Fibroblast of skin of abdomen (primary cell): ENCODE results near the gene AMZ1.
"Not testable (repeated sequence)": the region's sequence is repeated elsewhere in the genome, so short reads cannot be mapped to it uniquely, and the experiment has no call there.

Experiments
- DNase-seq: peaks from one replicate; pipeline ENCODE4 v3.0.0-alpha.2; 2013

The AMZ1 gene

GRCh38 chr7:2729031-2729892 lies 41.3 kb downstream of the AMZ1 start:
- no peak for DNase-seq

DNA sequence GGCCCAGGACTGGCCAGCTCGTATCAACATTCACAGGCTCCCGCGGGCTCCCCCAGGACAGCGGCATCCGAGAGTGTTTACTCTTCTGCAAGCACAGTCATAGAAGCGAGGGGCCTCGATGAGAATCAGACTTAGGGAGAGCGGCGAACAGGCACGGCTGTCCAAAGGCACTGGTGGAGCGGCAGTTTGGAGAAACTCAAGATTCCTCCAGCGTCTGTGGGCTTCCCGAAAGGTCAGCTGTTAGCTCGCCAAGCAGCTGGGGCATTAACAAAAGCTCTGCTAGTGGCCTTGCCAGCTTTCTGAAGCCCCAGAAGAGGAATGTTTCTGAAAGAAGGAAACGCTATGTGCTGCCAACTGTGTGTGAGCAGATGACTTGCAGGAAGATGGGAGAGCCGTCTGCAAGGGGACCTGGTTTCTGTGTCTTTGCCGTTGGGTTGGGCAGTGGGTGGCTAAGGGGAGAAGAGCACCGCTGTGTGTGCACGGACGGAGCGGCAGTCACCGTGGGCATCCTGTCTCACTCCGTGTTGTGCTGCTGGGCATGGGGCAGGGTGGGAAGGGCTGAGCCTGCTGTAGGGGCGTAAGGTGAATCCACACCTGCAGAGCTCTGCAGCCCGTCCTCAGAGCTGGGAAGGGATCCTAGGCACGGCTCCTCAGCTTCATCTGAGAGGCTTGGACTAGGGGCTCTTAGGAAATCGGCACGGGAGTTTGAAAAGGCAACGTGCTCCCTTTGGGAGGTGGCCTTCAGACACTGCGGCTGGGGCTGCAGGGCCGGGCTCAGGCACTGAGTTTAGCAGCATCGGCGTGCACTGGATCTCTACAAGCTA lies 42.1 kb downstream of the AMZ1 start:
- no peak for DNase-seq

GRCh38 chr7:2730846-2731770 lies 43.1 kb downstream of the AMZ1 start:
- no peak for DNase-seq

GRCh38 chr7:2732388-2732787 lies 44.4 kb downstream of the AMZ1 start:
- DNase-seq, result no peak

GRCh38 chr7:2732959-2733584 lies 45.1 kb downstream of the AMZ1 start:
- no peak for DNase-seq

DNA sequence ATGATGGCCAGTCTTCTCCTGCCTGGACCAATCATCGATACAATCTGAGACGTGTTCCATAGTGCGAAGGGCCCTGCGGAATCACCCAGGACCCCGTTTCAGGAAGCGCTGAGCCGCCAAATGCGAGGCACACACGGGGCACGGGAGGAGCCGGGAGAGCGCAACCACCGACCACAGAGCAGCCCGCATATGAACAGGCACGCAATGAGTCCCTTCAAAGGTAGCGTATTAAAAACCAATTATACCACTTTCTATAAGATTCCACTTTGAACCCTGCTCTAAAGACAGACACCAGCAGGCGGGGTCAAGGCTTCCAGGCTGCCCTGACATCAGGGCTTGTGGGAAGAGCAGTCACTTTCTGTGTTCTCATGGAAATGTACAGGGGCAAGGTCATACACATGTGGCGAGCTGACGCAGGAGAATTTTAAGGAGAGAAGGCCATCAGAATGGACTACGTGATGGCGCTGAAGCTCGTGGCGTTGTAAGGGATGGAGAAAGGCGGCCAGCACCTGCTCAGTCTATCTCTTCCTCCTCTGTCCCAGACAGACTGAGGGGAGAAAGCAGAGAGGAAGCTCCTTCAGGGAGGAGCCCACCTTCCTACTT lies 46.2 kb downstream of the AMZ1 start:
- DNase-seq, result no peak

- DNase-seq, result peak; percentile 34
These were observed 47.0 kb downstream of the AMZ1 start for GRCh38 chr7:2734751-2735571.

DNA sequence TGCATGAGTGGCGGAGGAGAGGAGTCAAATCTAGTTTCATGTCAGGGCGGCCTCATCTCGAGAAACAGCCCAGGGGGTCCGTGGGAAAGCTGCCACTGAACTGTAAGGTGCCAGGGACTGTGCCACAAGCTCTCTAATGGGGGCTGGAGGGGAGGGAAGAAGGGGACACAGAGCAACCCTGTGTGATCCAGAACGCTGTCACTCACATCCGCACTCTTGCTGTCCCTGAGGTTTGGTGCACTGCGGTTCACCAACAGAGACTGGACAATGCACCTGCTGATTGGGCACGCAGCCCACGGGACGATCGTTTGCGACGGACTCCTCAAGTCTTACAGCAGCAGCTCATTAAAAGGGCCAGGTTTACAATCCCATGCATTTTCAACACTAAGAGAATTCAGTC lies 47.7 kb downstream of the AMZ1 start:
- no peak for DNase-seq

DNA sequence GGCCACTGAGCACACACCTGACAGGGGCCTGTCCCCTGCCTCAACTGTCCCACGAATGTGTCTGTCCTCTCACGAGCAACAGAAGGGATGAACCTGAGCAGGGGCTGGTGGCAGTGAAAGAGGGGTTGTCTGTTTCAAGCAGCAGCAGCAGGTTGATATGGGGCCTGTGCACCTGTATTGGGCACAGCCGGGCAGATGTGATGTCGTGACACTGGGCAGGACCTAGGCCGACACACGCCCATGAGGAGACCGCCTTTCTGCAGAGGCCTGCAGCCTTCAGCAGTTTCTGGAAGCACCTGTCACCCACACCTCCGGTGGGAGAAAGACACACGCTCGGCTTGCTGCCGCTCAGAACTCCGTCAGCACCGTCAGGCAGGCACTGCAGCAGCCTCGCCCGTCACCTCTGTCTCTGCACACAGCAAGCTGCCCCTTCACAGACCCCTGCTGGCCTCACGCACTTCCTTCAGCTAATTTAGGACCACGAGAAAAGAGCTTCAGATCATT lies 48.5 kb downstream of the AMZ1 start:
- no peak for DNase-seq

GRCh38 chr7:2737005-2737743 lies 49.2 kb downstream of the AMZ1 start:
- DNase-seq, result not testable (repeated sequence)

DNA sequence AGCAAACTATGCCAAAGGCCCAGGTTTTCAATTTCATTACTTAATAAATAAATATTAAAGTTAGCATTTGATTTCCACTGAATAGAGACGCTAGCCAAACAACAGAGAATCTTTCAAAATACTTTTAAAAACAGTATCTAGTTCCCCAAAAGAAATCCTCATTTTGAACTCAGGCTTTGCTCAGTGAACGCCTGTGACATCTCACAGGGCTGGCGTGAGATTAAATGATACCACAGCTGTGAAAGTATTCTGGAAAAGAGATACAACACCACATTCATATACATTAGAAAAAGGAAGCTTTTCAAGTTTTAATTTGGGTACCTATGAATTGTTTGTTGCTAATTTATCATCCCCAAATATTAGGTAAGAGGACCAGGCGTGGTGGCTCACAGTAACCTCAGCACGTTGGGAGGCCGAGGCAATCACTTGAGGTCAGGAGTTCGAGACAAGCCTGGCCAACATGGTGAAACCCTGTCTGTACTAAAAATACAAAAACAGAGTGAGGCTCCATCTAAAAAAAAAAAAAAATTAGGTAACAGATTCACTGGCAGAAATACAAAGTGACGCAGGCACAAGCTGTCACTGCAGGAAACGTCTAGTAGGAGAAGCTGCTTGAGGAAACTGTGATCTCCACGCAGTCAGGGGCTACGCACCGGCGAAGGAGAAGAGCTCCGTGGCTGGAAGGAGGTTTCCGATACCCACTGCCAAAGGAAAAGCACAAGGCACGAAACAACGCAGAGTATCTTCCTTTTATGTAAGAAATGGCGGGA lies 50.0 kb downstream of the AMZ1 start:
- no peak for DNase-seq

- DNase-seq, result no peak
These were observed 51.0 kb downstream of the AMZ1 start for GRCh38 chr7:2738766-2739549.

GRCh38 chr7:2743523-2744185 lies 55.7 kb downstream of the AMZ1 start:
- not testable (repeated sequence) for DNase-seq

DNA sequence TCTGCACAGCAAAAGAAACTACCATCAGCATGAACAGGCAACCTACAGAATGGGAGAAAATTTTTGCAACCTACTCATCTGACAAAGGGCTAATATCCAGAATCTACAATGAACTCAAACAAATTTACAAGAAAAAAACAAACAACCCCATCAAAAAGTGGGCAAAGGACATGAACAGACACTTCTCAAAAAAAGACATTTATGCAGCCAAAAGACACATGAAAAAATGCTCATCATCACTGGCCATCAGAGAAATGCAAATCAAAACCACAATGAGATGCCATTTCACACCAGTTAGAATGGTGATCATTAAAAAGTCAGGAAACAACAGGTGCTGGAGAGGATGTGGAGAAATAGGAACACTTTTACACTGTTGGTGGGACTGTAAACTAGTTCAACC lies 60.7 kb downstream of the AMZ1 start:
- not testable (repeated sequence) for DNase-seq

DNA sequence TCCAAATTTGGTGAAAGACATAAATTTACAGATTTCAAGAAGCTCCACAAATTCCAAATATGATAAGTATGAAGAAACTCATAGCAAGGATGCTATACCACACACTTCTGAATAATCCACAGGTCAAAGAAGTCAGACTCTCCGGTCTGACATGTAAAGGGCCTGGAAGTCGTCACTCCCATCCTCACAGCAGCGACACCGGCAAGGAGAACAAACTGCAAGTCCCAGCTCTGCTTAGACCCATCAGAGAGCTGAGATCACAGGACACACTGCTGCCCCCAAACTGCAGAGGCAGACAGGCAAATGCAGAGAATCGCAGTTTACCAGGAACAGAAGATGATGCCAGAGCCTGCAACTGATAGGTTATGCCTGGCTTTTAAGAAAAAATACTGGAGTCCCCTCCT lies 62.0 kb downstream of the AMZ1 start:
- DNase-seq, result peak; percentile 45

GRCh38 chr7:2751086-2751485 lies 63.1 kb downstream of the AMZ1 start:
- no peak for DNase-seq

GRCh38 chr7:2753148-2753547 lies 65.1 kb downstream of the AMZ1 start:
- DNase-seq, result no peak

- DNase-seq, result no peak
These were observed 66.1 kb downstream of the AMZ1 start for GRCh38 chr7:2754086-2754485.
